ENCODE measurements around the gene TBX4.
"Not testable (repeated sequence)": the region's sequence is repeated elsewhere in the genome, so short reads cannot be mapped to it uniquely, and the experiment has no call there.

Gene TBX4

DNA sequence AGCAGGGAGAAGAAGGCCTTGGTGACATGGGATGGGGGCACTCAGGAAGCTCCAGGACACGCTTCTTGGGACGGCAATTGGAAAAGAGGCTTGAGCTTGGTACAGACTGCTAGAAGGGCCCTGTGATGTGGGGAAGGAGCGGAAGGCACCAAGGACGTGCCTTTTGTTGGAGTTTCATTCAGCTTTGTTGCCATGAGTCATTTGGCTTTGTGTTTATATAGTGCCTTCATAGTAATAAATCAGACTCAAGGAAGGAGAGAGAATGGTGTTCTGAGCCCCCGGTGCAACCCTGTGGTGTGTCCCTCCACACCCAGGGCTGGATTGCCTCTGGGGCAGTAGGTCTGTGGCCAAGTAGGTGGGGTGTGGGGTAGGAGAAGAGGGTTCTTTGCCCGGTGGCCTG, 7.4 kb upstream of the TBX4 start:
- Histone ChIP-seq H3K4me3 (ENCODE audit: low read depth in 1 of 2, low read length in 2 of 2) (no peak overlapping the region), H3K4me1 (ENCODE audit: control insufficient read depth in 1 of 2, insufficient read depth in 2 of 2, low read length in 2 of 2) (peaks cover 6 to 9% of the 10 kb centered on the region in 2 donors), H3K36me3 (ENCODE audit: control insufficient read depth in 1 of 2, insufficient read depth in 2 of 2, low read length in 2 of 2) (no peaks in the 10 kb centered on the region), H3K9ac (ENCODE audit: low read depth in 1 of 2, low read length in 2 of 2) (no peak overlapping the region), H3K27ac (ENCODE audit: low read depth, low read length) (no peak overlapping the region), H3K9me3 (ENCODE audit: control insufficient read depth in 1 of 2, low read length in 2 of 2) (no peaks in the 10 kb centered on the region), H3K27me3 (ENCODE audit: control insufficient read depth in 1 of 2, insufficient read depth in 2 of 2, low read length in 2 of 2) (peaks cover 14 to 27% of the 10 kb centered on the region in 2 donors)

- H3K4me3 ChIP-seq (ENCODE audit: low read depth in 1 of 2, low read length in 2 of 2), result no peak overlapping the region
- no peaks in the 10 kb centered on the region for H3K36me3 ChIP-seq (ENCODE audit: control insufficient read depth in 1 of 2, insufficient read depth in 2 of 2, low read length in 2 of 2)
- no peak overlapping the region for H3K27ac ChIP-seq (ENCODE audit: low read depth, low read length)
- H3K9me3 ChIP-seq (ENCODE audit: control insufficient read depth in 1 of 2, low read length in 2 of 2), result no peaks in the 10 kb centered on the region
- no peak overlapping the region for H3K9ac ChIP-seq (ENCODE audit: low read depth in 1 of 2, low read length in 2 of 2)
- peaks cover 37 to 45% of the 10 kb centered on the region in 2 donors for H3K27me3 ChIP-seq (ENCODE audit: control insufficient read depth in 1 of 2, insufficient read depth in 2 of 2, low read length in 2 of 2)
- peaks cover 3 to 9% of the 10 kb centered on the region in 2 donors for H3K4me1 ChIP-seq (ENCODE audit: control insufficient read depth in 1 of 2, insufficient read depth in 2 of 2, low read length in 2 of 2)
Observed at GRCh38 chr17:61447358-61447757, 4.9 kb upstream of the TBX4 start.

GRCh38 chr17:61448042-61448441, 4.2 kb upstream of the TBX4 start:
- H3K27ac ChIP-seq (ENCODE audit: low read depth, low read length), result no peak overlapping the region
- no peak overlapping the region for H3K4me3 ChIP-seq (ENCODE audit: low read depth in 1 of 2, low read length in 2 of 2)
- H3K4me1 ChIP-seq (ENCODE audit: control insufficient read depth in 1 of 2, insufficient read depth in 2 of 2, low read length in 2 of 2), result peaks cover 0 to 8% of the 10 kb centered on the region in 2 donors
- no peak overlapping the region for H3K9ac ChIP-seq (ENCODE audit: low read depth in 1 of 2, low read length in 2 of 2)
- H3K36me3 ChIP-seq (ENCODE audit: control insufficient read depth in 1 of 2, insufficient read depth in 2 of 2, low read length in 2 of 2), result no peaks in the 10 kb centered on the region
- H3K27me3 ChIP-seq (ENCODE audit: control insufficient read depth in 1 of 2, insufficient read depth in 2 of 2, low read length in 2 of 2), result peaks cover 44 to 49% of the 10 kb centered on the region in 2 donors
- no peaks in the 10 kb centered on the region for H3K9me3 ChIP-seq (ENCODE audit: control insufficient read depth in 1 of 2, low read length in 2 of 2)

GRCh38 chr17:61449140-61449539, 3.1 kb upstream of the TBX4 start:
- not testable (repeated sequence) for H3K9me3 ChIP-seq (ENCODE audit: control insufficient read depth in 1 of 2, low read length in 2 of 2); H3K9ac ChIP-seq (ENCODE audit: low read depth in 1 of 2, low read length in 2 of 2); H3K27ac ChIP-seq (ENCODE audit: low read depth, low read length); H3K4me3 ChIP-seq (ENCODE audit: low read depth in 1 of 2, low read length in 2 of 2); H3K36me3 ChIP-seq (ENCODE audit: control insufficient read depth in 1 of 2, insufficient read depth in 2 of 2, low read length in 2 of 2); H3K4me1 ChIP-seq (ENCODE audit: control insufficient read depth in 1 of 2, insufficient read depth in 2 of 2, low read length in 2 of 2)
- H3K27me3 ChIP-seq (ENCODE audit: control insufficient read depth in 1 of 2, insufficient read depth in 2 of 2, low read length in 2 of 2), result peaks cover 50 to 59% of the 10 kb centered on the region in 2 donors

- Histone ChIP-seq H3K36me3 (ENCODE audit: control insufficient read depth in 1 of 2, insufficient read depth in 2 of 2, low read length in 2 of 2) (no peaks in the 10 kb centered on the region), H3K9me3 (ENCODE audit: control insufficient read depth in 1 of 2, low read length in 2 of 2) (no peaks in the 10 kb centered on the region), H3K27ac (ENCODE audit: low read depth, low read length) (no peak overlapping the region), H3K27me3 (ENCODE audit: control insufficient read depth in 1 of 2, insufficient read depth in 2 of 2, low read length in 2 of 2) (peaks cover 55 to 68% of the 10 kb centered on the region in 2 donors), H3K4me3 (ENCODE audit: low read depth in 1 of 2, low read length in 2 of 2) (no peak overlapping the region), H3K4me1 (ENCODE audit: control insufficient read depth in 1 of 2, insufficient read depth in 2 of 2, low read length in 2 of 2) (peaks cover 0 to 8% of the 10 kb centered on the region in 2 donors), H3K9ac (ENCODE audit: low read depth in 1 of 2, low read length in 2 of 2) (no peak overlapping the region)
Observed at GRCh38 chr17:61449707-61450640, 2.2 kb upstream of the TBX4 start.

DNA sequence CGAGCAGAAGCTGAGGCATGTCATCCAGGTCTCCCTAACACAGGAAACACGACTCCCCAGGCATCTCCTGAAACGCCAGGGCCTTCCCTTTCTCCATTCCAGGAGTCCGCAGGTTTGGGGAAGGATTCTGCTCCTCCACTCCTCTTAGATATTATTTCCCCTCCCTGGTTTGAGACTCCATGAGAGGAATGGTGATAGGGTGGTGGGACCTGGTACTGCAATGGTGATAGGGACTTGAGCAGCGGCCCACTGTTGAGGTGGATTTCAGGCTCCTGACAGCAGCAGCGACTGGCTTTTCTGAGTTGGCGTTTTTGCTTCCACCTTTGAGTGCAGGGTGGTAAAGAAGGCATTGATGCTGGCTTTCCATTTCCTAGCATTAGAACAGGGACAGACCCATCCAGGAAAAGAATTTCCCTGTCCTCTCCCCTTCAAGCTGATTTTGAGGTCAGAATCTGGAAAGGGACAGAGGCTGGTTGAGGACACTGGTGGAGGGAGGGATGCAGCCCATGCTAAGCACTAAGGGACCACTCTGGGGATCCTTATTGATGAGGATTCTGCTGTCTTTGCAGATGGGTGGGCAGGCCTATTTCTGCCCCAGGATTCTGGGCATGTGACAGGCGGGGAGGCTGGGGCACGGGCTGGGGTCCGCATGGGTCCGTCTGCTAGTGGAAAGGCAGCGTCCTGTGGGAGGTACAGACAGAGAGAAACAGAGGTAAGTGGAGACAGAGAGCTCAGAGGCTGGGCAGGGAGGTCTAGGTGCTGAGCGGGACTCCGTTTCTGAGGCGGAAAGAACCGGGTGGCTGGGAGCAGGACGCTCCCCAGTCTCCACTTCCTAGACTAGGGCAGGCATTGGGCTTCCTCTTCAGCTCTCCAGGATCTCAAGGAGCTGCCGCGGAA, 1.3 kb upstream of the TBX4 start:
- no peaks in the 10 kb centered on the region for H3K36me3 ChIP-seq (ENCODE audit: control insufficient read depth in 1 of 2, insufficient read depth in 2 of 2, low read length in 2 of 2)
- no peak overlapping the region for H3K27ac ChIP-seq (ENCODE audit: low read depth, low read length)
- H3K4me1 ChIP-seq (ENCODE audit: control insufficient read depth in 1 of 2, insufficient read depth in 2 of 2, low read length in 2 of 2), result peaks cover 0 to 8% of the 10 kb centered on the region in 2 donors
- H3K4me3 ChIP-seq (ENCODE audit: low read depth in 1 of 2, low read length in 2 of 2), result no peak overlapping the region
- H3K9ac ChIP-seq (ENCODE audit: low read depth in 1 of 2, low read length in 2 of 2), result no peak overlapping the region
- H3K9me3 ChIP-seq (ENCODE audit: control insufficient read depth in 1 of 2, low read length in 2 of 2), result no peaks in the 10 kb centered on the region
- H3K27me3 ChIP-seq (ENCODE audit: control insufficient read depth in 1 of 2, insufficient read depth in 2 of 2, low read length in 2 of 2), result peaks cover 63 to 77% of the 10 kb centered on the region in 2 donors

DNA sequence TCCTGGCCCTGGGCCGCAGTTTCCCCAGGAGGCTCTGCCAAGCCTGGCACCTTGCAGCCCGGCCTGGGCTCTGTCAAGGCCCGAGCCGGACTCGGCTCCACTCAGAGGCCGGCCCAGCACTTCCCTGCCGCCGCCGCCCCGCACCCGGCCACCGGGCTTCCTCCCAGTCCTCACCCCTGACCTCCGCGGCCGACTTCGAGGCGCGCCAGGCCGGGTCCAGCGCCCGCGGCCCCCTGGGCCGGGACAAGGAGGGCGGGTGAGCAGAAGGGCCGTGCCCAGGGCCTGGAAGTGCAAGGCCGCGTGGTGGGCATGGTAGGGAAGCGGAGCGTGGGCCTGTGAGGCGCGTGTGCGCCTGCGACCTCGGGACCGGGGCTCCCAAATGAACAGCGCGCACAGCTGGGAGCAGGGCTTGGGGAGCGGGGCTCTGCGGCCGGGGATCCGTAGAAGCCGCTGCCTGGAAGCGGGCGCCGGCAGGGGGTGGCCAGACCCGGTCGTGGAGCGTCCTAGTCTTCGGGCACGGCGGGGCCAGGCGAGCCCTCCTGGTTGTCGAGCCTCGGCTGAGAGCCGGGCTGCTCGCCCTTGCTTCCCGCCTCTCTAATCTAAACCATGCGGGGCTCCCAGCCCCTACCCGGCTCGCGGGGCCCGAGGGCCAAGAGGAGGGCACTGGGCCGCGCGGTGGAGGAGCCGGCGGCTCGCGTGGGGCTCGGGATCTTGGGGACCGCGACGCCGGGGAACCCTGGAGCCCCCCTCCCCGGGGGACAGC, 503 bp upstream of the TBX4 start:
- Histone ChIP-seq H3K36me3 (ENCODE audit: control insufficient read depth in 1 of 2, insufficient read depth in 2 of 2, low read length in 2 of 2) (no peaks in the 10 kb centered on the region), H3K9me3 (ENCODE audit: control insufficient read depth in 1 of 2, low read length in 2 of 2) (no peaks in the 10 kb centered on the region), H3K27me3 (ENCODE audit: control insufficient read depth in 1 of 2, insufficient read depth in 2 of 2, low read length in 2 of 2) (peaks cover 71 to 85% of the 10 kb centered on the region in 2 donors), H3K4me3 (ENCODE audit: low read depth in 1 of 2, low read length in 2 of 2) (no peak overlapping the region), H3K4me1 (ENCODE audit: control insufficient read depth in 1 of 2, insufficient read depth in 2 of 2, low read length in 2 of 2) (peaks cover 0 to 8% of the 10 kb centered on the region in 2 donors), H3K27ac (ENCODE audit: low read depth, low read length) (no peak overlapping the region), H3K9ac (ENCODE audit: low read depth in 1 of 2, low read length in 2 of 2) (no peak overlapping the region)

- Histone ChIP-seq H3K27ac (ENCODE audit: low read depth, low read length) (no peak overlapping the region), H3K9me3 (ENCODE audit: control insufficient read depth in 1 of 2, low read length in 2 of 2) (no peaks in the 10 kb centered on the region), H3K27me3 (ENCODE audit: control insufficient read depth in 1 of 2, insufficient read depth in 2 of 2, low read length in 2 of 2) (peaks cover 83 to 92% of the 10 kb centered on the region in 2 donors), H3K4me1 (ENCODE audit: control insufficient read depth in 1 of 2, insufficient read depth in 2 of 2, low read length in 2 of 2) (peaks cover 0 to 8% of the 10 kb centered on the region in 2 donors), H3K9ac (ENCODE audit: low read depth in 1 of 2, low read length in 2 of 2) (no peak overlapping the region), H3K36me3 (ENCODE audit: control insufficient read depth in 1 of 2, insufficient read depth in 2 of 2, low read length in 2 of 2) (no peaks in the 10 kb centered on the region), H3K4me3 (ENCODE audit: low read depth in 1 of 2, low read length in 2 of 2) (no peak overlapping the region)
Observed at GRCh38 chr17:61453566-61454380, 1.6 kb downstream of the TBX4 start.
